ENCODE results near the gene ADD3. TPM values are rescaled to one million over a fixed set of nuclear protein-coding genes. Genes with fewer than 3 reads are reported as not detected.

Gene ADD3
- total RNA-seq, 1 donor from 2014 or later: 95.3 TPM

DNA sequence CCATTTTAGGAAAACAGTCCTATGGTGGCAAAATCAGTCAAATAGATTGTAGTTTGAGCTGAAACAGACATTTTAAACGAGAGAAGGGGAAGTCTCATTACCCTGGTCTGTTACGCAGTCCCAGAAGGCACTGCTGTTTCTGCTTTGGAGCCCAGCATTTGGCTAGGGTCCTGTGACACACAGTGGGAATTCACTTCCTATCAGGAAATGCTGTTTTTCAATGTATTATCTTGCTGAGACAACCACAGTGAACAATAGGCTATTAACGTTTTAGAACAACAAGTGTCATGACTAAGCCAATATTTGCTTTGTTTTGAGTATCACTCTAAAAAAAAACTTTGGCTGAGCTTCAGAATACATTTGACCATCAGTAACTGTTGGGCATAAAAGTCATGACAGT, 74.1 kb downstream of the ADD3 start:
- CTCF ChIA-PET: no interaction called here
- TF ChIP-seq, protein P1, sequence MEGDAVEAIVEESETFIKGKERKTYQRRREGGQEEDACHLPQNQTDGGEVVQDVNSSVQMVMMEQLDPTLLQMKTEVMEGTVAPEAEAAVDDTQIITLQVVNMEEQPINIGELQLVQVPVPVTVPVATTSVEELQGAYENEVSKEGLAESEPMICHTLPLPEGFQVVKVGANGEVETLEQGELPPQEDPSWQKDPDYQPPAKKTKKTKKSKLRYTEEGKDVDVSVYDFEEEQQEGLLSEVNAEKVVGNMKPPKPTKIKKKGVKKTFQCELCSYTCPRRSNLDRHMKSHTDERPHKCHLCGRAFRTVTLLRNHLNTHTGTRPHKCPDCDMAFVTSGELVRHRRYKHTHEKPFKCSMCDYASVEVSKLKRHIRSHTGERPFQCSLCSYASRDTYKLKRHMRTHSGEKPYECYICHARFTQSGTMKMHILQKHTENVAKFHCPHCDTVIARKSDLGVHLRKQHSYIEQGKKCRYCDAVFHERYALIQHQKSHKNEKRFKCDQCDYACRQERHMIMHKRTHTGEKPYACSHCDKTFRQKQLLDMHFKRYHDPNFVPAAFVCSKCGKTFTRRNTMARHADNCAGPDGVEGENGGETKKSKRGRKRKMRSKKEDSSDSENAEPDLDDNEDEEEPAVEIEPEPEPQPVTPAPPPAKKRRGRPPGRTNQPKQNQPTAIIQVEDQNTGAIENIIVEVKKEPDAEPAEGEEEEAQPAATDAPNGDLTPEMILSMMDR (IDR thresholded peaks at IDR 0.05): no peak
- POLR2A ChIA-PET: interaction anchor here (0.6 to 1.6 kb wide), 5 partner anchors 11 to 73 kb away, joined by 3 to 7 read pairs (median 4); no protein-coding TSS in a partner anchor
- H3K27ac Mint-ChIP-seq: peak overlapping the region; percentile 80
- H3K27me3 Mint-ChIP-seq: no peaks in the 10 kb centered on the region
- H3K36me3 Mint-ChIP-seq (ENCODE audit: low read depth): peaks cover 9% of the 10 kb centered on the region
- ATAC-seq (ENCODE audit: low read depth) (peak; percentile 35), DNase-seq (no peak)
- H3K4me3 Mint-ChIP-seq: peak overlapping the region; percentile 6
- intact Hi-C loops (cut with micrococcal nuclease): loop anchor here (2.0 kb wide), 1 partner anchor 13 kb away; no protein-coding TSS in a partner anchor
- H3K9me3 Mint-ChIP-seq: no peaks in the 10 kb centered on the region
- H3K4me1 Mint-ChIP-seq: peaks cover 90% of the 10 kb centered on the region

DNA sequence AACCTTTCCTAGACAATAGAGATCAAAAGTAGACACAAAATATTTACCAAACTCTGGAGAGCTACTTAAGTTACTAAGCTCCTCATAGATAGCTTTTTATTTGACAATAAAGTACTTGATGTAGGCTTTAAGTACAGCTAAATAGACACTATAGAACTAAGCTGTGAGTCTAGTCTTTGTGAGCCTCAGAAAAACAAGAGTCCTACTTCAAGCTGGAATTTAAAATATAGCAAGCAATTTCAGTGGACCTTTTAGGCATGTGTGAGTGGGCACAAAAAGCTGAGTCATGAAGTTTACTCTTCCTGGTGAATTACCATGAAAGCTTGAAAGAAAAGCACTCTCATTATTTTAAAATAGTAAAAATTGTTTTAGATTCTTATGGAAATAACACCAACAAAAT, 76.1 kb downstream of the ADD3 start:
- ATAC-seq (ENCODE audit: low read depth): no peak
- CTCF ChIA-PET: no interaction called here
- peak overlapping the region; percentile 63 for H3K27ac Mint-ChIP-seq
- TF ChIP-seq, protein P1 (IDR thresholded peaks at IDR 0.05): no peak
- H3K27me3 Mint-ChIP-seq: no peaks in the 10 kb centered on the region
- intact Hi-C loops (cut with micrococcal nuclease): loop anchor here (2.0 kb wide), 1 partner anchor 15 kb away; no protein-coding TSS in a partner anchor
- H3K4me1 Mint-ChIP-seq: peaks cover 88% of the 10 kb centered on the region
- no peaks in the 10 kb centered on the region for H3K9me3 Mint-ChIP-seq
- no peak overlapping the region for H3K4me3 Mint-ChIP-seq
- peaks cover 9% of the 10 kb centered on the region for H3K36me3 Mint-ChIP-seq (ENCODE audit: low read depth)
- no peak for DNase-seq
- POLR2A ChIA-PET: interaction anchor here (1.1 to 1.8 kb wide), 2 partner anchors 14 to 77 kb away, joined by 5 read pairs; partner anchors contain the start of gene ADD3

DNA sequence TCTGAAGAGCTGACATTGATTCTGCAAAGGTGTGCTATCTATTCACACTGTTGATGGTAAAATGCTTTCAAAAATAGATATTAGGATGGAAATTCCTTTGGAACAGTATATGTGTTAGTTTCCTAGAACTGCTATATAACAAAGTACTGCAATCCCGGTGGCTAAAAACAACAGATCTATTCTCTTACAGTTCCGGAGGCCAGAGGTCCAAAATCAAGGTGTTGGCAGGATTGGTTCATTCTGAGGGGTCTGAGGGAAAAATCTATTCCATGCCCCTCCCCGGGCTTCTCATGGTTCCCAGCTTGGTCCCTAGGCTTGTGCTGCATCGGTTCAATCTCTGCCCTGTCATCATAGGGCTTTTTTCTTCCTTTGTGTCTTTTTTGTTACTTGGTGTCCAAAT, 79.9 kb downstream of the ADD3 start:
- H3K36me3 Mint-ChIP-seq (ENCODE audit: low read depth): peaks cover 20% of the 10 kb centered on the region
- H3K9me3 Mint-ChIP-seq: no peaks in the 10 kb centered on the region
- H3K27me3 Mint-ChIP-seq: no peaks in the 10 kb centered on the region
- peaks cover 66% of the 10 kb centered on the region for H3K4me1 Mint-ChIP-seq
- CTCF ChIA-PET: no interaction called here
- POLR2A ChIA-PET: interaction anchor here (0.6 to 1.1 kb wide), 2 partner anchors 80 to 819 kb away, joined by 3 to 4 read pairs; partner anchors contain the start of gene ADD3
- no peak for ATAC-seq (ENCODE audit: low read depth)
- DNase-seq: no peak
- no peak overlapping the region for H3K4me3 Mint-ChIP-seq
- intact Hi-C loops (cut with micrococcal nuclease): no loop called here
- TF ChIP-seq, protein P1 (IDR thresholded peaks at IDR 0.05): no peak
- peak overlapping the region; percentile 44 for H3K27ac Mint-ChIP-seq

DNA sequence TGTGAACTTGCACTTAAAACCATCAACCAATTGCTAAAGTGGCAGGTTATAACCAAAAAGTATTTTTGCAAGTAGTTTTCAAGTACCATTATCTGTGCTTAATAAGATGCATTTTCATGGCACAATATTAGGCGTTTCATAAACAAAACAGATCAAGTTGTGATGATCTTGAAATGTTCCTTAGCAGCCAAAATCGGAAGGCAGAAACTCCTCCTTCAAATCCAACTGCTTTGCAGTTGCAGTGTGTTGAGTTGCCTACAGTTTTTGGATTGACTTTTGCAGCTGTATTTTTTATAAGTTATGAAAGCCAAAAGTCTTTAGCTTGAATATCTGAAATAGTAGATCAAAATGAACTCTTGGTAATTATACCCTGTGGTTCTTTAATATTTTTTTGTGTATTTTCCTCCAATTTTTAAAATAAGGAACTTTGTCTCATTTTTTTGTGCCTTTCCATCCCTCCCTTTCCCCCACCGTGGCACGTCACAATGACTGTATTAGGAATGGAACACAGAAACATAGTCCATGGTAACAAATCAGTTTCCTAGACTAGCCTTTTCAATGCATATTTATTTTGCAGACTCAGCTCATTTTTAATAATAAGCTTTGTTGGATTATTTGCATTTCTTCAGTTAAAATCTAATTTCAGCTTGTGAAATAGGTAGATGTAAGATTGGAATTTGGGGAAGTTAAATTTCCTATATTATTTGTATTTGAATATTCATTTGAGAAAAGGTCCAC, 80.8 kb downstream of the ADD3 start:
- no peaks in the 10 kb centered on the region for H3K9me3 Mint-ChIP-seq
- DNase-seq: no peak
- intact Hi-C loops (cut with micrococcal nuclease): no loop called here
- POLR2A ChIA-PET: interaction anchor here (0.6 to 1.1 kb wide), 2 partner anchors 24 to 81 kb away, joined by 3 to 4 read pairs; partner anchors contain the start of gene ADD3
- H3K4me1 Mint-ChIP-seq: peaks cover 60% of the 10 kb centered on the region
- peak overlapping the region; percentile 44 for H3K27ac Mint-ChIP-seq
- H3K4me3 Mint-ChIP-seq: no peak overlapping the region
- no peak for ATAC-seq (ENCODE audit: low read depth)
- CTCF ChIA-PET: interaction anchor here (0.7 to 1.0 kb wide), 2 partner anchors 16 to 22 kb away, joined by 3 read pairs; no protein-coding TSS in a partner anchor
- peaks cover 20% of the 10 kb centered on the region for H3K36me3 Mint-ChIP-seq (ENCODE audit: low read depth)
- H3K27me3 Mint-ChIP-seq: no peaks in the 10 kb centered on the region
- TF ChIP-seq, protein P1 (IDR thresholded peaks at IDR 0.05): no peak

DNA sequence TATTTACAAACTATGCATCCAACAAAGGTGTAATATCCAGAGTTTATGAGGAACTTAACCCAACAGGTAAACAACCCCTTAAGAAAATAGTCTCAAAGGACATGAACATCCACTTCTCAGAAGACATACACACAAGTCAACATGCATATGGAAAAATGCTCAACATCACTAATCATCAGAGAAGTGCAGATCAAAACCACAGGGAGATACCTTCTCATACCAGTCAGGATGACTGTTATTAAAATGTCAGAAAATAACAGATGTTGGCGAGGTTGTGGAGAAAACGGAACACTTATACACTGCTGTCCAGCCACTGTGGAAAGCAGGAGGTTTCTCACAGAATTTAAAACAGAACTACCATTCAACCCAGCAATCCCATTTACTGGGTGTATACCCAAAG, 84.0 kb downstream of the ADD3 start:
- H3K27ac Mint-ChIP-seq: no peak overlapping the region
- H3K27me3 Mint-ChIP-seq: no peaks in the 10 kb centered on the region
- peaks cover 16% of the 10 kb centered on the region for H3K36me3 Mint-ChIP-seq (ENCODE audit: low read depth)
- CTCF ChIA-PET: no interaction called here
- H3K9me3 Mint-ChIP-seq: no peaks in the 10 kb centered on the region
- ATAC-seq (ENCODE audit: low read depth) (no peak), DNase-seq (no peak)
- TF ChIP-seq, protein P1 (IDR thresholded peaks at IDR 0.05): no peak
- no peak overlapping the region for H3K4me3 Mint-ChIP-seq
- H3K4me1 Mint-ChIP-seq: peaks cover 46% of the 10 kb centered on the region
- POLR2A ChIA-PET: no interaction called here
- intact Hi-C loops (cut with micrococcal nuclease): no loop called here

All from activated B cell treated with CpG ODN at 0.5 μM for 24 hours (primary cell).